Urinary bladder (tissue), 4 donors: Measurements from ENCODE around the gene RAN. TPM values are rescaled to one million over a fixed set of nuclear protein-coding genes. Genes with fewer than 3 reads are reported as not detected.
"Not testable (repeated sequence)": the region's sequence is repeated elsewhere in the genome, so short reads cannot be mapped to it uniquely, and the experiment has no call there.

ENCODE experiments used
- DNase-seq: peaks from one replicate; pipeline ENCODE4 v3.0.0-alpha.2; 2015; ENCODE audit errors: extremely low spot score
- H3K27ac ChIP-seq: one replicate; pipeline ENCODE4 v1.5.1; 2013; ENCODE audit warnings: low read depth, mild to moderate bottlenecking, moderate library complexity
- H3K36me3 ChIP-seq: one replicate; pipeline ENCODE4 v1.6.1; 2013; ENCODE audit warnings: mild to moderate bottlenecking, moderate library complexity; ENCODE audit not compliant: insufficient read depth
- H3K4me1 ChIP-seq: one replicate; pipeline ENCODE4 v1.6.1; 2013; ENCODE audit warnings: mild to moderate bottlenecking, moderate library complexity; ENCODE audit not compliant: insufficient read depth
- H3K4me3 ChIP-seq: one replicate; pipeline ENCODE4 v1.5.1; 2013; ENCODE audit warnings: low read depth, low read length
- WGBS: extraction: QIAGEN DNeasy Blood & Tissue Kit; methylation state at CpG from one replicate; pipeline ENCODE4 v1.1.7; 2013; 5-methylcytosine and 5-hydroxymethylcytosine counted together
- polyA plus RNA-seq: library from polyadenylated mRNA; stranded (reverse); fragments of 200-250 nt; gene quantifications from one replicate; pipeline ENCODE4 v1.2.3, GENCODE V29; 2013
- total RNA-seq: library from RNA; depleted of rRNA; stranded (reverse); fragments of >200 nt; gene quantifications from one replicate; pipeline ENCODE4 v1.2.3, GENCODE V29; 2014
- donor health status: healthy with polysubstance abuse.
- donor health status: healthy.

RAN gene
- total and polyA plus RNA-seq, 2 donors, result 251 to 314 TPM

GRCh38 chr12:130838284-130838950, 33.4 kb upstream of the RAN start:
- DNase-seq, result no peak
- Histone ChIP-seq H3K36me3 (no peaks in the 10 kb centered on the region), H3K4me3 (peak overlapping the region; percentile 99), H3K27ac (no peak overlapping the region), H3K4me1 (no peaks in the 10 kb centered on the region)
- 2% methylated on average over 38 of the region's 38 CpGs for WGBS

- peak within 1 kb of the TSS; percentile 99 for H3K4me3 ChIP-seq
- under 1% methylated on average over 78 of the region's 79 CpGs for WGBS
- peak; percentile 41 for DNase-seq
- H3K4me1 ChIP-seq, result no peaks in the 10 kb centered on the region
- no peak within 1 kb of the TSS for H3K27ac ChIP-seq
- no peaks in the 10 kb centered on the region for H3K36me3 ChIP-seq
These were observed 32.7 kb upstream of the RAN start, which contains the start of gene STX2 for GRCh38 chr12:130838951-130839769. STX2 (minus strand) TSS chr12:130839250; CDS start chr12:130839099, 151 bp downstream.

- 53% methylated on average over 11 of the region's 11 CpGs for WGBS
- H3K4me3 ChIP-seq, result no peak overlapping the region
- DNase-seq, result no peak
- H3K36me3 ChIP-seq, result no peaks in the 10 kb centered on the region
- H3K4me1 ChIP-seq, result no peaks in the 10 kb centered on the region
- no peak overlapping the region for H3K27ac ChIP-seq
These were observed 32.0 kb upstream of the RAN start for GRCh38 chr12:130839770-130840404.

DNA sequence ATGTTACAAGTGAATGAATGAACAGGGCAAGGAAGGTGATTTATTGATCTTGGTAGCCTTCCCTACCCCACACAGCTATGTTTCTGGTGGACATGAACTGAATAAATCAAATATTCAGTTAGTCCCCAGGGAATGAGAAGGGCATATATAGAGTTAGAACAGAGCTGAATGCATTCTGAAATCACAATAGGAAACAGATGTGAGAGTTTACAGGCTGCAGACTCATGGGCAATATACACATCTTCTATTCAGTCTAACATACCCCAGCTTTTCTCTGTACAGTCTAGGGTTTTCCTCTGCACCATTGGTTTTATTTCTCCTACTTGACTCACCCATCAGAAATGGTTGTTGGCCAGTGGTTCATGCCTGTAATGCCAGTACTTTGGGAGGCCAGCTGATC, 25.5 kb upstream of the RAN start:
- no peaks in the 10 kb centered on the region for H3K4me1 ChIP-seq
- no peak for DNase-seq
- H3K27ac ChIP-seq, result no peak overlapping the region
- no peaks in the 10 kb centered on the region for H3K36me3 ChIP-seq
- no peak overlapping the region for H3K4me3 ChIP-seq

DNA sequence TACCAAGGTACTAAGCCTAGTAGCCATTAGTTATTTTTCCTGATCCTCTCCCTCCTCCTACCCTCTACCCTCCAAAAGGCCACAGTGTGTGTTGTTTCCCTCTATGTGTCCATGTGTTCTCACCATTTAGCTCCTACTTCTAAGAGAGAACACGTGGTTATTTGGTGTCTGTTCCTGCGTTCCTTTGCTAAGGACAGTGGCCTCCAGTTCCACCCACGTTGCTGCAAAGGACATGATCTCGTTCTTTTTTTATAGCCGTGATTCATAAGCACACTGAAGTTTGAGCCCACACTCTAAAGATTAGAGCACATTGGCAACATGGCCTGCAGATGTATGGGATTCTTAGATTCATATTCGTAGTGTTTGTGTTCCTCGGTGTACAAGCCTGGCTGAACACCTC, 24.8 kb upstream of the RAN start:
- no peak for DNase-seq
- Histone ChIP-seq H3K36me3 (no peaks in the 10 kb centered on the region), H3K27ac (no peak overlapping the region), H3K4me3 (no peak overlapping the region), H3K4me1 (no peaks in the 10 kb centered on the region)
- WGBS, result 46% methylated on average over 7 of the region's 7 CpGs

- not testable (repeated sequence) for H3K36me3 ChIP-seq, H3K4me3 ChIP-seq, H3K4me1 ChIP-seq, H3K27ac ChIP-seq, DNase-seq
- WGBS, result 95% methylated on average over 6 of the region's 6 CpGs
These were observed 23.8 kb upstream of the RAN start for GRCh38 chr12:130848105-130848504.

DNA sequence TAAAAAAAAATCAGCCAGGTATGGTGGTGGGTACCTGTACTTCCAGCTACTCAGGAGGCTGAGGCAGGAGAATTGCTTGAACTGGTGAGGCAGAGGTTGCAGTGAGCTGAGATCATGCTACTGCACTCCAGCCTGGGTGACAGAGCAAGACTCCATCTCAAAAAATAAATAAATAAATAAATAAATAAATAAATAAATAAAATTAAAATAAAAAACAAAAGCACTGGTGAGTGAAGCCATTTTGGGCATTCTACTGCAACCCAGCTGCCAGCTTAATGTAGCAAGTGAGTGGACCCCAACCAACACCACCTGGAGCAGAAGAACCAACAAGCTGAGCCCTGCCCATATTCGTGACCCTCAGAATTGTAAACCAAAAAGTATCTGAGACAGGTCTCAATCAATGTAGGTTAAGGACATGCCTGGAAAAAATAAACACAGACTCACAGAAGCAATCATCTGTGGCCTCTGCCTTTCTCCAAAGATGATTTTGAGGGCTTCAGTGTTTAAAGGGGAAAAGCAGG, 23.0 kb upstream of the RAN start:
- 96% methylated on average over 1 of the region's 1 CpG for WGBS
- not testable (repeated sequence) for H3K4me3 ChIP-seq, H3K27ac ChIP-seq, H3K36me3 ChIP-seq, DNase-seq, H3K4me1 ChIP-seq

DNA sequence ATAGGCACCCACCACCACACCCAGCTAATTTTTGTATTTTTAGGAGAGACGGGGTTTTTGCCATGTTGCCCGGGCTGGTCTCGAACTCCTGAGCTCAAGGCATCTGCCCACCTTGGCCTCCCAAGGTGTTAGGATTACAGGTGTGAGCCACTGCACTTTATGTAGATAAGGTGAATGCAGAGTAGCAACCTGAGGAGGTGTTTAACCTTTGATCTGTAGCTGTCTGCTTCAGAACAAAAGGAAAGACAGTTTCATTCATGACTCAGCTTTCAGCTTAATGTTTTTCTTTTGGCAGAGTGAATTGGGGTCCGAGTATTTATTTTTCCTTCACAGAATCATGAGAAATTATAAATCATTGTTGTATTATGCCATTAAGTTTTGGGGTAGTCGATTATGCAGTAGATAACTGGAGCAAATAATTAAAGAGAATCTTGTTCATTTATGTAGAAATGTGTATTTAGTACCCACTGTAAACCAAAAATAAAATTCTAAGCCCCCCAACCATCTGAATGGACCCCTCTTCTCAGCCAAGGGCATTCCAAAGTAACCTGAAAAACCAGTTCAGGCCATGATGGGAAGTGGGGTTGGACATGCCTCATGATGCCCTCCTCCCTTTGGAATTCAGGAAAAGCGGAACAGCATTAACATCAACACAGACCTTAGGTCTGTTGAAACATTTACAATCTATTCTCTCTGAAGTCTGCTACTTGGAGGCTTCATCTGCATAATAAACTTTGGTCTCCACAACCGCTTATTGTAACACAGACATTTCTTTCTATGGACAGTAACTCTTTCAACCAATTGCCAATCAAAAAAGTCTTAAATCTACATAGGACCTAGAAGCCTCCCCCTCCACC, 22.1 kb upstream of the RAN start:
- H3K36me3 ChIP-seq, result no peaks in the 10 kb centered on the region
- no peak overlapping the region for H3K4me3 ChIP-seq
- WGBS, result 67% methylated on average over 7 of the region's 7 CpGs
- no peak for DNase-seq
- no peaks in the 10 kb centered on the region for H3K4me1 ChIP-seq
- no peak overlapping the region for H3K27ac ChIP-seq

DNA sequence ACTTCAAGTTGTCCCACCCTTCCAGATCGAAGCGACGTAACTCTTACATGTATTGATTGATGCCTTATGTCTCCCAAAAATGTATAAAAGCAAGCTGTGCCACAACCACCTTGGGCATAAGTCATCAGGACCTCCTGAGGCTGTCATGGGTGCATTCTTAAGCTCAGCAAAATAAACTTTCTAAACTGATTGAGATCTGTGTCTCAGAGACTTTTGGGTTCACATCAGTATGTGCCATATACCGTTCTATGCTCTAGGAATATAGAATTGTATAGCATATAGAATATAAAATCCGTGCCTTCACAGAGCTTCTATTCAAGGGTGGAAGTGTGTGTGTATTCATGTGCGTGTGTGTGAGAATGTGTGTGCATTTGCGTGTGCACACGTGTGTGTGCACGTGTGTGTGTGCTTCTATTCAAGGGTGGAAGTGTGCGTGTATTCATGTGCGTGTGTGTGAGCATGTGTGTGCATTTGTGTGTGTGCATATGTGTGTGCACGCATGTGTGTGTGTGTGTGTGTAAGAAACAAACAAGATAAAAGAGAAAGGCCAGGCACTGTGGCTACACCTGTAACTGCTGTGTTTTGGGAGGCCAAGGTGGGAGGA, 21.3 kb upstream of the RAN start:
- no peak overlapping the region for H3K27ac ChIP-seq
- 78% methylated on average over 12 of the region's 12 CpGs for WGBS
- DNase-seq, result no peak
- no peaks in the 10 kb centered on the region for H3K36me3 ChIP-seq
- H3K4me1 ChIP-seq, result no peaks in the 10 kb centered on the region
- no peak overlapping the region for H3K4me3 ChIP-seq

GRCh38 chr12:130856088-130856487, 15.8 kb upstream of the RAN start:
- no peak for DNase-seq
- 73% methylated on average over 4 of the region's 4 CpGs for whole genome bisulfite sequencing
- Histone ChIP-seq H3K36me3 (no peaks in the 10 kb centered on the region), H3K27ac (no peak overlapping the region), H3K4me3 (no peak overlapping the region), H3K4me1 (no peaks in the 10 kb centered on the region)

DNA sequence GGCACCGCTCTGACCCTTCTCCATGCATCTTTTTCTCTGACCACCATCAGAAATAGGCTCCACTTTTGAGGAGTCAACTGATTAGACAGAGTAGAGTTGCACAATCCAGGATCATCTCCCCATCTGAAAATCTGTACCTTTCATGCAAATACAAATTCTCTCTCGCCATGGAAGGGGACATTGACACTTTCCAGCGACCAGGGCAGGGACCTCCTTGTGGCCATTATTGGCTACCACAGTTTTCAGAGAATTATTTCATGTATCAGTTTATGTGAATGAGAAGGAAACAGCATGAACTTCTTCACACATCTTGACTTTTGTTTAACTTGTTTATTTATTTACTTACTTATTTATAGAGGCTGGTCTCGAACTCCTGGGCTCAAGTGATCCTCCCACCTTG, 13.8 kb upstream of the RAN start:
- WGBS, result 82% methylated on average over 4 of the region's 4 CpGs
- H3K27ac ChIP-seq, result no peak overlapping the region
- H3K4me3 ChIP-seq, result no peak overlapping the region
- H3K4me1 ChIP-seq, result no peaks in the 10 kb centered on the region
- H3K36me3 ChIP-seq, result no peaks in the 10 kb centered on the region
- DNase-seq, result no peak

DNA sequence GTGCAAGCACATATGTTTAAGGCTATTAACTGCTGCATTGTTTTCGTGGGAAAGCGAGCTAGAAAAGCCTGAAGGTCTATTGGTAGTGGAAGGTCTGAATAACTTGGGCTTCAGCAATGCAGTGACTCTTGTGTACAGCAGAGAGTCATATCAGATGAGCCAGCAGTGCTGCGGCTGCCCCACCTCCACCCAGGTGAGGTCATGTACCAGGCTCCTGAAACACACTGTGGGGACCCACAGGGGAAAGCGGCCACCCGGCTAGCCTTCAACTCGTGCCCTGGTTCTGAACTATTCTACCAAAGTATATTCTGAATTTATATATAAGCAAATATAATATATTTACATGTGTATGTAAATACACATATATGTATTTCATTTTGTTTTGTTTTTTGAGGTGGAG, 12.7 kb upstream of the RAN start:
- Histone ChIP-seq H3K36me3 (no peaks in the 10 kb centered on the region), H3K4me3 (no peak overlapping the region), H3K4me1 (no peaks in the 10 kb centered on the region), H3K27ac (no peak overlapping the region)
- 88% methylated on average over 6 of the region's 6 CpGs for WGBS
- DNase-seq, result no peak

DNA sequence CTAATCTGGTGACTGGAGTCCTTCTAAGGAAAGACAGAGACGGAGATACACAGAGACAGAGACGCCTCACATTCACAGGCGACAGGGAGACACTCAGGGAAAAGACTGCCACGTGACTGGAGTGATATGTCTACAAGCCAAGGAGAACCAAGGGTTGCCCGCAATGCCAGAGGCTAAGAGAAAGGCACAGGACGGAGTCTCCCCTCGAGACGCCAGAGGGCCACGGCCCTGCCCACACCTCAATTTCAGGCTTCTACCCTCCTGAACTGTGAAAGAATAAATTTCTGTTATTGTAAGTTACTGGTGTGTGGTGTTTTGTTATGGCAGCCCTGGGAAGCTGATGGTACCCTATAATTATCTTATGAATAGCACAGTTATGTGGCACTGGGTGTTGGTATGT, 11.6 kb upstream of the RAN start:
- no peak for DNase-seq
- no peak overlapping the region for H3K4me3 ChIP-seq
- 90% methylated on average over 9 of the region's 9 CpGs for WGBS
- no peaks in the 10 kb centered on the region for H3K4me1 ChIP-seq
- no peaks in the 10 kb centered on the region for H3K36me3 ChIP-seq
- H3K27ac ChIP-seq, result no peak overlapping the region
